Measurements from ENCODE around the gene KRT31. TPM values are rescaled to one million over a fixed set of nuclear protein-coding genes. Genes with fewer than 3 reads are reported as not detected.
A peak's percentile ranks its signal among the peaks of the same experiment; 100 is the strongest.

The KRT31 gene
- total RNA-seq, 1 donor = not detected

GRCh38 chr17:41418116-41418860, 20.9 kb upstream of the KRT31 start:
- no peak for DNase-seq (ENCODE audit: insufficient read length, low spot score, missing footprints)
- H3K4me1 ChIP-seq (ENCODE audit: insufficient read depth, low read length) = peaks cover 38% of the 10 kb centered on the region
- no peak overlapping the region for H3K27ac ChIP-seq (ENCODE audit: low read depth, low read length)
- no peaks in the 10 kb centered on the region for H3K79me2 ChIP-seq (ENCODE audit: insufficient read depth, low read length)
- H3K9me3 ChIP-seq (ENCODE audit: low read depth, low read length) = no peaks in the 10 kb centered on the region
- no peak overlapping the region for H2AFZ ChIP-seq (ENCODE audit: low read length)
- H4K20me1 ChIP-seq (ENCODE audit: insufficient read depth, low read length) = no peaks in the 10 kb centered on the region
- TF ChIP-seq, protein P1, sequence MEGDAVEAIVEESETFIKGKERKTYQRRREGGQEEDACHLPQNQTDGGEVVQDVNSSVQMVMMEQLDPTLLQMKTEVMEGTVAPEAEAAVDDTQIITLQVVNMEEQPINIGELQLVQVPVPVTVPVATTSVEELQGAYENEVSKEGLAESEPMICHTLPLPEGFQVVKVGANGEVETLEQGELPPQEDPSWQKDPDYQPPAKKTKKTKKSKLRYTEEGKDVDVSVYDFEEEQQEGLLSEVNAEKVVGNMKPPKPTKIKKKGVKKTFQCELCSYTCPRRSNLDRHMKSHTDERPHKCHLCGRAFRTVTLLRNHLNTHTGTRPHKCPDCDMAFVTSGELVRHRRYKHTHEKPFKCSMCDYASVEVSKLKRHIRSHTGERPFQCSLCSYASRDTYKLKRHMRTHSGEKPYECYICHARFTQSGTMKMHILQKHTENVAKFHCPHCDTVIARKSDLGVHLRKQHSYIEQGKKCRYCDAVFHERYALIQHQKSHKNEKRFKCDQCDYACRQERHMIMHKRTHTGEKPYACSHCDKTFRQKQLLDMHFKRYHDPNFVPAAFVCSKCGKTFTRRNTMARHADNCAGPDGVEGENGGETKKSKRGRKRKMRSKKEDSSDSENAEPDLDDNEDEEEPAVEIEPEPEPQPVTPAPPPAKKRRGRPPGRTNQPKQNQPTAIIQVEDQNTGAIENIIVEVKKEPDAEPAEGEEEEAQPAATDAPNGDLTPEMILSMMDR (IDR thresholded peaks at IDR 0.05; ENCODE audit: extremely low read depth, low read depth, low read length) = no peak
- H3K36me3 ChIP-seq (ENCODE audit: insufficient read depth, low read length) = no peaks in the 10 kb centered on the region
- no peak overlapping the region for H3K4me3 ChIP-seq (ENCODE audit: insufficient read depth, low read length)
- no peaks in the 10 kb centered on the region for H3K27me3 ChIP-seq (ENCODE audit: insufficient read depth, low read length)
- H3K4me2 ChIP-seq (ENCODE audit: insufficient read depth, low read length) = no peak overlapping the region

DNA sequence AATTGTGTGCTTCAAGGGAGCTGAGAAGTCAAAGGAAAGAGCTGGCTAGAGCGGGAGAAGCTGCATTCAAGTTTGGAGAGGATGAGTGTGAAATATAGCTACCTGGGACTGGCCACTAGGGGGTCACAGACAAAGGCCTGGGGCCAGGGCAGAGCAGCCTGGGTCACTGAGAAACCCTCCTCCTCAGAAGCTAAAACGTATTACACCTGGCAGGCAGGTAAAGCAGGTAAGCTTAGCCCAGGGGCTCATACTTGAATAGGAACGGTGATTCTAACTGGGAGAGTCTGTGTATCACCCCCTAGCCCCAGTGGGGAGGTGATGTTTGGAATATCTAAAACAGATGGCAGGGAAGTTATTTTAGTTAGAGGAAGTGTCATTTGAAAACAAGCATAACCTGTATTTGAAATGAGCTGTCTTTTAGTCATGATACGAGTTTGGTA, 20.2 kb upstream of the KRT31 start:
- no peaks in the 10 kb centered on the region for H3K36me3 ChIP-seq (ENCODE audit: insufficient read depth, low read length)
- H3K27ac ChIP-seq (ENCODE audit: low read depth, low read length) = no peak overlapping the region
- no peaks in the 10 kb centered on the region for H3K79me2 ChIP-seq (ENCODE audit: insufficient read depth, low read length)
- DNase-seq (ENCODE audit: insufficient read length, low spot score, missing footprints) = no peak
- no peaks in the 10 kb centered on the region for H3K9me3 ChIP-seq (ENCODE audit: low read depth, low read length)
- TF ChIP-seq, protein P1 (IDR thresholded peaks at IDR 0.05; ENCODE audit: extremely low read depth, low read depth, low read length) = peak; percentile 32
- no peaks in the 10 kb centered on the region for H3K27me3 ChIP-seq (ENCODE audit: insufficient read depth, low read length)
- no peak overlapping the region for H3K4me3 ChIP-seq (ENCODE audit: insufficient read depth, low read length)
- no peak overlapping the region for H3K4me2 ChIP-seq (ENCODE audit: insufficient read depth, low read length)
- no peak overlapping the region for H2AFZ ChIP-seq (ENCODE audit: low read length)
- peaks cover 38% of the 10 kb centered on the region for H3K4me1 ChIP-seq (ENCODE audit: insufficient read depth, low read length)
- H4K20me1 ChIP-seq (ENCODE audit: insufficient read depth, low read length) = no peaks in the 10 kb centered on the region

- Histone ChIP-seq H3K27me3 (ENCODE audit: insufficient read depth, low read length) (no peaks in the 10 kb centered on the region), H2AFZ (ENCODE audit: low read length) (no peak overlapping the region), H4K20me1 (ENCODE audit: insufficient read depth, low read length) (no peaks in the 10 kb centered on the region), H3K36me3 (ENCODE audit: insufficient read depth, low read length) (no peaks in the 10 kb centered on the region), H3K4me3 (ENCODE audit: insufficient read depth, low read length) (no peak overlapping the region), H3K27ac (ENCODE audit: low read depth, low read length) (no peak overlapping the region), H3K4me2 (ENCODE audit: insufficient read depth, low read length) (no peak overlapping the region), H3K4me1 (ENCODE audit: insufficient read depth, low read length) (peaks cover 38% of the 10 kb centered on the region), H3K79me2 (ENCODE audit: insufficient read depth, low read length) (no peaks in the 10 kb centered on the region), H3K9me3 (ENCODE audit: low read depth, low read length) (no peaks in the 10 kb centered on the region)
- no peak for DNase-seq (ENCODE audit: insufficient read length, low spot score, missing footprints)
- TF ChIP-seq, protein P1 (IDR thresholded peaks at IDR 0.05; ENCODE audit: extremely low read depth, low read depth, low read length) = no peak
Measured at GRCh38 chr17:41417127-41417526, 19.7 kb upstream of the KRT31 start.

DNA sequence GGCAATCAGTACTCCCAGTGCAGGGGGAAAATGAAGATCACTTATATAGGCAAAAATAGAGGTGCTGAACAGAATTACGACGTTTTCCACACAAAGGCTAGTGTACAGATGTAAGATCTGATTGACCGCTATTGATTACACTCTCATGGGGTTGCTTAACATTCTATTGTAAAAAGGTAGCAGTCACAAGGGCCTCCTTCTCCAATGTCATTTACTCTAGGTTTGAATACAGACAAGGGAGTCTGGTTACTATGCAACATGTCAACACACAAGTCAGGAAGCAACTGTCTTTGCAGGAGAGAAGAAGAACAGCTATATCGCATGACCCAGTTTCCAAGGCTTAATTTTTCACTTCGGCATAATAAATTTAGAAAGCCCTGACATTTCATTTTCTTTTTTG, 19.1 kb upstream of the KRT31 start:
- H3K4me2 ChIP-seq (ENCODE audit: insufficient read depth, low read length) = no peak overlapping the region
- H3K27ac ChIP-seq (ENCODE audit: low read depth, low read length) = peak overlapping the region; percentile 36
- no peaks in the 10 kb centered on the region for H3K79me2 ChIP-seq (ENCODE audit: insufficient read depth, low read length)
- H3K4me1 ChIP-seq (ENCODE audit: insufficient read depth, low read length) = peaks cover 38% of the 10 kb centered on the region
- no peak for DNase-seq (ENCODE audit: insufficient read length, low spot score, missing footprints)
- no peaks in the 10 kb centered on the region for H3K27me3 ChIP-seq (ENCODE audit: insufficient read depth, low read length)
- H2AFZ ChIP-seq (ENCODE audit: low read length) = no peak overlapping the region
- H3K4me3 ChIP-seq (ENCODE audit: insufficient read depth, low read length) = no peak overlapping the region
- TF ChIP-seq, protein P1 (IDR thresholded peaks at IDR 0.05; ENCODE audit: extremely low read depth, low read depth, low read length) = no peak
- H3K36me3 ChIP-seq (ENCODE audit: insufficient read depth, low read length) = no peaks in the 10 kb centered on the region
- H3K9me3 ChIP-seq (ENCODE audit: low read depth, low read length) = no peaks in the 10 kb centered on the region
- H4K20me1 ChIP-seq (ENCODE audit: insufficient read depth, low read length) = no peaks in the 10 kb centered on the region
